ENCODE results near the gene HECW1.

HECW1 gene

DNA sequence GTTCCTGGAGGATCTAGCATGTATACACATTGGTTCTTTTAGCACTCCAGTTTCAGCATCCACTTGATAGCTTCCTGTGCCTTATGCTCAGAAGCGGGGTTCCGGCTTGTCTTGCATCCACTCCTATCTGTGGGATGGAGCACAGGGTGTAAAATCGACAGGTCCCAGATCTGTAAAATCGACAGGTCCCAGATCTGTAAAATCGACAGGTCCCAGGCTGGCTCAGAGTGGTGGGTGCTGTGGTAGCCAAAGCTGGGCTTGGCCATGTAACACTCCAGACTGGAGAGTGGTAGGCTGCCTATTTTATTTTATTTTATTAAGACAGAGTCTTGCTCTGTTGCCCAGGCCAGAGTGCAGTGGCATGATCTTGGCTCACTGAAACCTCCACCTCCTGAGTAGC is 30.3 kb downstream of the HECW1 start:
- no peak for FAIRE-seq
- no peak for DNase-seq (ENCODE audit: low spot score)

- DNase-seq (ENCODE audit: low spot score) (no peak), FAIRE-seq (no peak)
Measured at GRCh38 chr7:43143918-43144589, 31.6 kb downstream of the HECW1 start.

DNA sequence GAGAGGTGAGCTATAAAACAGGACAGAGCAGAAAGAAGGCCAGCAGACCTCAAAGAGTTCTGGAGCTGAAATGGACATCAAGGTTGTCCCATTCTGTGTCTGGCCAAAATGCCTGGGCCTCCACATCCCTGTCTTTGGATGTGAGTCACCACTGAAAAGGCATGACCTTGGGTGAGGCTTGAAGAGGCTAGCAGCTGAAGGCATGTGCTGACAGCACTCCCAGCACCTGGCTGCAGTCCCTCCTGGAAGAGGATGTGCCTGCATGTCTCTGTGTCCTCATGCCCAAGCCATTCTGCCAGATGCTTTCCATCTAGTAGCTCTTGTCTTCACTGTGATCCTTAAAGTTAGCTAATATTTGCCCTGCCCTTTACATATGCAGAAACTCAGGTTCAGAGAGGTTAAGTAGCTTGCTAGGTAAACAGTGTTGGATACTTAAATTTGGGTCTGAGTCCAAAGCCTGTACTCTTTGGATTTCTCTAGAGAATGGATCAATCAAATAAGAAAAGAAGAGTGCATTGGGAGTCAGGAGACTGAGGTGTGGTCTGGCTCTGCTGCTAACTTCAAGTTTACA is 35.8 kb downstream of the HECW1 start:
- FAIRE-seq (no peak), DNase-seq (ENCODE audit: low spot score) (no peak)

GRCh38 chr7:43151076-43151475 is 38.6 kb downstream of the HECW1 start:
- FAIRE-seq (no peak), DNase-seq (ENCODE audit: low spot score) (no peak)

DNA sequence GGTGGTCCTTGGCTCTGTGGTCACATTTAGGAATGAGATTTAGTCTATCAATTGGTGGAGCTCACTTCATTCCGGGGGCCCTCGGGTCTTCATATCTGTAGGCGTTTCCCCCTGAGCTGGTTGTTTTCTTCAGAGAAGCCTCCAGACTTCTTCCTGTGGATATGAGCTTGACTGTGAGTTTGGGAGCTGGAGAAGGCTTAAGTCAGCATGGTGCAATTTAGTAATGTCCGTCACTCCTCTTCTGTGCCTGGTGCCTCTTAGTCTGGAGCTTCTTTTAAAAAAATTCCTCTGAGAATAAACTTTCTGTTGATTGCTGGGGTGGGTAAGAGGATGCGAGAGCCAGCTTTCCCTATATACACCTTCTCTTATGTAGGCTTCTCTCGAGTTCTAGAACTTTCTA is 40.2 kb downstream of the HECW1 start:
- no peak for FAIRE-seq
- no peak for DNase-seq (ENCODE audit: low spot score)

GRCh38 chr7:43155636-43156035 is 43.2 kb downstream of the HECW1 start:
- no peak for FAIRE-seq
- no peak for DNase-seq (ENCODE audit: low spot score)

DNA sequence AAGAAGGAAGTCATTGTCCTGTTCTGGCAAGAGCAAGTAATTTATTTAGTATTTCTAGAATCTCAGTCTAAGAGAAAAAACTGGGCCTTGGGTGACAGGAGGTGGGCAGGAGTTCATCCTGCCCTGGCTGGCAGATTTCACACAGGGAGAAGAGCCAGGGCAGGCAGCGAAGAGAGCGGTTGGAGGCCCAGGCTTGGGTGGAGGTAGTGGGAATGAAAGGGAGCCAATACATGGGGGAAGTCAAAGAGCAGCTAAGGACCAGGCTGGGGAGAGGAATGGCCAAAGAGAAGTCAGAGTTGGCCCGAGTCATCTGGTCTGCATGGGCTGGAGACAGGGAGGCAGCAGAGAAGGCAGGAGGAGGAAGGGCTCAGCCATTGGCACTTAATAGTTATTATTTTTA is 51.4 kb downstream of the HECW1 start:
- FAIRE-seq (no peak), DNase-seq (ENCODE audit: low spot score) (no peak)

DNA sequence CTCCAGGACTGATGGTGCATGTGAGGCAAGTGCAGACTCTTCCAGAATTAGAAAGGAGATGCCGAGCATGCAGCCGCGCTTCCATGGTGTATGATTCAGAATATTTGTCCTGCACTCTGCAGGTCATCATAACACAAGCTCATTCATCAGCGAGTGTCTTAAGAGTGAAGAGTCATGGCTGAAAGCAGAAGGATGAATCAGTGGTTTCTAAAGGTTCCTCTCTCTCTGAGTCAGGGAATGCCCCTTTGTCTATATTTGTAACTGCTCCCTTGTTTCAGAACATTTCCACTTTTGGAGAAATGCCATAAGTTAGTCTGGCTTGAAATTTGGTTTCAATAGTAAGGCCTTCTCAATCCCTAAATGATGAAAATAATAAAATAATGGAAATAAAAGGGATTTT is 52.3 kb downstream of the HECW1 start:
- peak; percentile 94 for DNase-seq (ENCODE audit: low spot score)
- FAIRE-seq = peak; percentile 96

DNA sequence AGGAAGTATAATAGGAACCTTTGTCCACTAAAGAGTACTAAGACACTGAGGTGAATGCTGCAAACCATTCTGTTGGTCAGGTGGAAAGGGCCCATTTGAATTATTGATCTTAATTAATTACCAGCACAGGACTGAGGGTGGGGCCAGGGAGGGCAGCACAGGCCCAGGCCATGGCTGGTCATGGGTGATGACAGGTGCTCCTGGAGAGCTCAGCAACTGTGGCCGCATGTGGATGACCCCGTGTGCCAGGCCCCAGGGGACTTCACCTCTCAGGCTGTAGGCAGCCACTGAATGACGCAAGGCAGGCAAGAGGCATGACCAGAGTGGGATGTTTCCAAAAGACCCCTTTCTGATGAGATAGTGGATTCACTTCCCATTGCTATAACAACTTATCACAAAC is 54.2 kb downstream of the HECW1 start:
- FAIRE-seq (no peak), DNase-seq (ENCODE audit: low spot score) (no peak)

DNA sequence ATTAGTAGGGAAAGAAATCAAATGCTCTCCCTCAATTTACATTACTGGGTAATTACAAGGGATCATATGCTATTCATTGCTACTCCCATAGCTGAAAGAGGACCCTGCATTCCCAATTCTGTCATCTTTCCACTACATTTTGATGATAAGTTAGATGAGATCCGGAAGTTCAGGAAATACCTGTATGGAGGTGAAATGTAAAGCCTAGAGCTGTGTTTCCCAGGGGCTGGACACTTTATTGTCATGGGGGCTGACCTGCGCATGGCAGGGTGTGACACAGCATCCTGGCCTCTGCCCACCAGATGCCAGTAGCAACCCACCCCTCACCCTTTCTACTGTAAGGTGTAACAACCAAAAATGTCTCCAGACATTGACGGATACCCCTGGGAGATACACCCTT is 56.6 kb downstream of the HECW1 start:
- DNase-seq (ENCODE audit: low spot score) (no peak), FAIRE-seq (no peak)

- no peak for FAIRE-seq
- no peak for DNase-seq (ENCODE audit: low spot score)
Measured at GRCh38 chr7:43170571-43170970, 58.1 kb downstream of the HECW1 start.

GRCh38 chr7:43175570-43176200 is 63.2 kb downstream of the HECW1 start:
- no peak for FAIRE-seq
- DNase-seq (ENCODE audit: low spot score) = no peak

GRCh38 chr7:43179393-43179792 is 66.9 kb downstream of the HECW1 start:
- DNase-seq (ENCODE audit: low spot score) = no peak
- no peak for FAIRE-seq

DNA sequence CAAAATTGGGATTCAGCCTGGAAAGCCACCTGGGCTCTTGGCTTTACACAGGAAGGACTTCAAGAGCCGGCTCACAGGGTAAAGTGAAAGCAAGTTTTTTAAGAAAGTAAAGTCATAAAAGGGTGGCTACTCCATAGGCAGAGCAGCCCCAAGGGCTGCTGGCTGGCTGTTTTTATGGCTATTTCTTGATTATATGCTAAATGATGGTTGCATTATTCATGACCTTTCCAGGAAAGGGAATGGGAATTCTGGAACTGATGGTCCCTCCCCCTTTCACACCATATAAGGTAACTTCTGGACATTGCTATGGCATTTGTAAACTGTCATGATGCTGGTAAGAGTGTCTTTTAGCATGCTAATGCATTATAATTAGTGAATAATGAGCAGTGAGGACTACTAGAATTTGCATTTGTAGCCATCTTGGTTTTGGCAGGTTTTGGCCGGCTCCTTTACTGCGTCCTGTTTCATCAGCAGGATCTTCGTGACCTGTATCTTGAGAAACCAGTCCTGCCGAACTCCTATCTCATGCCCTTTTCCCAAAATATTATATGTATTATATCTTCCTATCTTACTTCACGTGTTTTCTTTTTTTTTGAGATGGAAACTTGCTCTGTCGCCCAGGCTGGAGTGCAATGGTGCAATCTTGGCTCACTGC is 80.5 kb downstream of the HECW1 start:
- FAIRE-seq = no peak

GRCh38 chr7:43193893-43194292 is 81.4 kb downstream of the HECW1 start:
- DNase-seq (ENCODE audit: low spot score) (no peak), FAIRE-seq (no peak)

More for the DNA sequence above, 80.5 kb downstream of the HECW1 start:
- DNase-seq (ENCODE audit: low spot score) = no peak

- DNase-seq (ENCODE audit: low spot score) (no peak), FAIRE-seq (no peak)
Measured at GRCh38 chr7:43195256-43195655, 82.8 kb downstream of the HECW1 start.

- no peak for DNase-seq (ENCODE audit: low spot score)
- FAIRE-seq = no peak
Measured at GRCh38 chr7:43195768-43196167, 83.3 kb downstream of the HECW1 start.

DNA sequence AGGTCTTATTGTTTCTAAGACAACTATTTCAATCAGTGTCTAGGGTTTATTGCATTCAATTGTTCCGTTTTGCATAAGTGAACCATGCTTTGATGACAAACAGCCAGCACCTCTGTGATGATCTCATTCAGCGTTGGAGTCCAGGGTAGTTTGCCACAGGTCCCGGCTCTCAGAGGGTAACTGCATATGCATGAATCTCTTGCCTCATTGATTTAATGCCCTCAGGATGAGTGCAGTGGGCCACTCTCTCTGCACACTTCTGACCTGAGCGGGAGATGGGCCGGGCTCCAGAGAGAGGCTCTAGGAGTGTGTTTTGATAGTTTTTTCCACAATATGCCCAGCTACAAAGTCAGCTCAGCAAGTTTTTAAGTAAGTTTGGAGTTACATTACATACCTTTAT is 83.9 kb downstream of the HECW1 start:
- no peak for FAIRE-seq
- DNase-seq (ENCODE audit: low spot score) = no peak

- no peak for FAIRE-seq
- DNase-seq (ENCODE audit: low spot score) = no peak
Measured at GRCh38 chr7:43198016-43198415, 85.6 kb downstream of the HECW1 start.

- no peak for DNase-seq (ENCODE audit: low spot score)
- FAIRE-seq = no peak
Measured at GRCh38 chr7:43198599-43199090, 86.2 kb downstream of the HECW1 start.

DNA sequence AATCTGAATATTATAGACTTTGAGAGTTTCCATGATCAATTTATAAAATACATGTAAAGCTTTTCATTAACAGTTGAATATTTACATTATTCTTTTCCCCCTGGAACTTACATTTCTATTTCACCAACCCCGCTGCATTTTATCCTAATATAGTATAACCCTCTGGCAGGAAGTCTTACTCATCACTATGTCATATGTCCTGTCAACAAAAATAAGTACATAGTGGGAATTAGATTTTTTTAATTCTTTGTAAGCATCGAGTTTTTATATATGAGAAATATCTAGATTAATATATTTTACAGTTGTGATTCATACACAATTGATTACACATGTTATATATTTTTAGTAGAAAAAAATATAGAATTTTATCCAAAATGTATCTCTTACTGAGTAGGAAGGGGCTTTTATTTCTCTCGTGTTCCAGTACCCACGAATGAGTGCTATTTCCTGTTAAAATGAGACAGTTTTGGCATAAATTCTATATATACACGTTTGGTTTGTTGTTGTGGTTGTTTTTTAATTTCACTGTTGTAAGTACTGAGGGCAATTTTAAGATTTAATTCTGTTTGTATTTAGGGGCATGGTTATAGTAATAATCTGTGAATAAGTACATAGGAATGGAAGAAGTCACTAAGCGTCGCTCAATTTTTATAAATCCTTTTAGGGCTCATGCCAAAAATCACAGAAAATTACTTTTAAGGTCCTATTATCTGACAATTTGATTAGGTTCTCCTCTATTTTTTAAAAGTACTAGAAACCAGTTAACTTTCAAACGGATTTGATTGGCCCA is 87.1 kb downstream of the HECW1 start:
- DNase-seq (ENCODE audit: low spot score) (no peak), FAIRE-seq (no peak)

DNA sequence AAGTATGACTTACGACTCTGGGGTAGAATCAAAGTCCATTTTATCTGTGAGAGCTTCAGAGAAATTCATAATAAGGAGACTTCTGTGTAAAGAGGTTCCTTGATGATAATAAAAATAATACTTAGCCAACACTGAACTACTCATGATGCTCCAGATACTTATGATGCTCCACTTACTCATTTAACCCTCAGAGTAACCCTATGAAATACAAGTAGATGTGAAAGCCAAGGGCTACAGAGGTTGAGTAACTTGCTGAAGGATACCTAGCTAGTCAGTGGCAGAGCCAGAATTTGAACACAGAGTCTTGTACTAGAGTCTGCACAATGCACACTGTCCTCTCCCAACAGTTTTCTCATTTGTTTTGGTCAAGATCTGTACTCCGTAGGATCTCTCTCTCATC is 89.5 kb downstream of the HECW1 start:
- FAIRE-seq (no peak), DNase-seq (ENCODE audit: low spot score) (no peak)
